ACC112 (cell line): ENCODE data around the gene RBSN.

ENCODE experiments used
- H2AFZ ChIP-seq: fragments of 200-600 bp; sonication (generic); one replicate; pipeline ENCODE4 v1.6.0; 2017; ENCODE audit warnings: antibody characterized with exemption, low read length; ENCODE audit not compliant: unreplicated experiment
- H3K27ac ChIP-seq: fragments of 200-600 bp; sonication (generic); 2 replicates; pipeline ENCODE4 v1.5.1; 2014; ENCODE audit warnings: low read depth, mild to moderate bottlenecking, antibody characterized with exemption, low read length, moderate library complexity
- H3K27me3 ChIP-seq: fragments of 200-600 bp; sonication (generic); 2 replicates; pipeline ENCODE4 v1.6.1; 2014; ENCODE audit warnings: mild to moderate bottlenecking, antibody characterized with exemption, low read length, moderate library complexity, mixed read lengths; ENCODE audit not compliant: insufficient read depth
- H3K36me3 ChIP-seq: fragments of 200-600 bp; sonication (generic); 2 replicates; pipeline ENCODE4 v1.6.1; 2016; ENCODE audit warnings: mild to moderate bottlenecking, antibody characterized with exemption, low read length, moderate library complexity, mixed read lengths; ENCODE audit not compliant: insufficient read depth
- H3K4me1 ChIP-seq: fragments of 200-600 bp; sonication (generic); one replicate; pipeline ENCODE4 v1.6.1; 2016; ENCODE audit warnings: low read length, mixed read lengths; ENCODE audit not compliant: insufficient read depth, unreplicated experiment, control insufficient read depth
- H3K4me3 ChIP-seq: fragments of 200-600 bp; sonication (generic); 2 replicates; pipeline ENCODE4 v1.5.1; 2014; ENCODE audit warnings: mild to moderate bottlenecking, low read depth, low read length
- H3K79me2 ChIP-seq: fragments of 200-600 bp; sonication (generic); one replicate; pipeline ENCODE4 v1.6.0; 2016; ENCODE audit warnings: low read length; ENCODE audit not compliant: control insufficient read depth, unreplicated experiment, insufficient read depth

Gene RBSN

GRCh38 chr3:15114466-15115358 lies 15.8 kb upstream of the RBSN start:
- no peaks in the 10 kb centered on the region for H3K79me2 ChIP-seq
- H3K27me3 ChIP-seq, result no peaks in the 10 kb centered on the region
- peaks cover 11% of the 10 kb centered on the region for H3K4me1 ChIP-seq
- H3K27ac ChIP-seq, result no peak overlapping the region
- no peak overlapping the region for H2AFZ ChIP-seq
- no peaks in the 10 kb centered on the region for H3K36me3 ChIP-seq
- H3K4me3 ChIP-seq, result no peak overlapping the region

DNA sequence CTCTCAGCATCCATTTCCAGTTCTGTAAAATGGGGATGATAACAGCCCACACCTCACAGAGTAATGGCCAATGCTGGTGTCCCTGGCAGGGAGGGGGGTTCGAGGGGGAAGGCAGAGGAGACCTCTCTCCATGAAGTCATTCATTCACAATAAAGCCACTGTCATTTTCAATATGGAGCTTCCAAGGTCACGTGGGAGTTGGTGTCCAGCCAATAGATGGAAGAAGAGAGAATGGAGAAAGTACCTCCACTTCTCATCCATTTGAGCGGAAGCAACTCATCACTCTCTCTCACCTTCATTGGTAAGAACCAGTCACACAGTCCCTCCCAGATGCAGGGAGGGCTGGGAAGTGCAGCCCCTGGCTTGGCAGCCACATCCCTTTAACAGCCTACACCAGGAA lies 14.9 kb upstream of the RBSN start:
- peaks cover 11% of the 10 kb centered on the region for H3K4me1 ChIP-seq
- H2AFZ ChIP-seq, result no peak overlapping the region
- H3K27me3 ChIP-seq, result no peaks in the 10 kb centered on the region
- H3K27ac ChIP-seq, result no peak overlapping the region
- no peaks in the 10 kb centered on the region for H3K79me2 ChIP-seq
- no peak overlapping the region for H3K4me3 ChIP-seq
- no peaks in the 10 kb centered on the region for H3K36me3 ChIP-seq

DNA sequence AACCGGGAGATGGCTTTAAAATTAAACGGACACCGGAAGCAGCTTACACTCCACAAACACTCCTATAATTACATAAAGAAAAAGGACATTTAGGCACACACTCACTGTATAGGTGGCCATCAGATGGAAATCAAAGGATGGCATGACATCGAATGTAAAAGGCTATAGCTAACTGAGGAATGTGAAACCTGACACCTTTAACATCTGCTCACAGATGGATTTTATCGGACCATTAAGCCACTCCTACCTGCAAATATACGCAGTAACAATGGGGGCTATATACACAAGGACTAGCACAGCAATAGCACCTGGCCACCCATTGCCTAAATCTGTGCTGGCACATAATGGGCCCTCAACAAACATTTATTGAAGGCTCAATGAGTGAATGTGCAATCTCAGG lies 14.5 kb upstream of the RBSN start:
- H3K27me3 ChIP-seq, result no peaks in the 10 kb centered on the region
- H3K27ac ChIP-seq, result no peak overlapping the region
- peaks cover 11% of the 10 kb centered on the region for H3K4me1 ChIP-seq
- H3K79me2 ChIP-seq, result no peaks in the 10 kb centered on the region
- H2AFZ ChIP-seq, result no peak overlapping the region
- H3K4me3 ChIP-seq, result no peak overlapping the region
- H3K36me3 ChIP-seq, result no peaks in the 10 kb centered on the region

DNA sequence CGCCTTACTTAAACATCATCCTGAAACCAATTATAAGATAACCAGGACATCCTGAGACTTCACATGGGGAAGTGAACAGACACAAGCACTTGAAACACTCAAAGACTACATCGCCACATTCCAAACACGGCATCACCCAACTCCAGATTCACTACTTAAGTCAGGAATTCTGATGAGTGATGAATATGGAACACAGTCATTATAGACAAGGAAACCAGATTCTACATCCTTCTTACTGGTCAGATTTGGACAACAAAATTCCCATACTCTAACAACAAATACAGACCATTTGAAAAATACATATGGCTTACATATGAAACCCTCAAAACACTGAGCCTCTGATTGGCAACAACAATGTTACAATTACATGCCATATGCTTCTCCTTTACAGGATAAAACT lies 13.1 kb upstream of the RBSN start:
- Histone ChIP-seq H3K4me3 (no peak overlapping the region), H3K4me1 (peaks cover 11% of the 10 kb centered on the region), H3K79me2 (no peaks in the 10 kb centered on the region), H3K27ac (no peak overlapping the region), H3K36me3 (no peaks in the 10 kb centered on the region), H3K27me3 (no peaks in the 10 kb centered on the region), H2AFZ (no peak overlapping the region)

DNA sequence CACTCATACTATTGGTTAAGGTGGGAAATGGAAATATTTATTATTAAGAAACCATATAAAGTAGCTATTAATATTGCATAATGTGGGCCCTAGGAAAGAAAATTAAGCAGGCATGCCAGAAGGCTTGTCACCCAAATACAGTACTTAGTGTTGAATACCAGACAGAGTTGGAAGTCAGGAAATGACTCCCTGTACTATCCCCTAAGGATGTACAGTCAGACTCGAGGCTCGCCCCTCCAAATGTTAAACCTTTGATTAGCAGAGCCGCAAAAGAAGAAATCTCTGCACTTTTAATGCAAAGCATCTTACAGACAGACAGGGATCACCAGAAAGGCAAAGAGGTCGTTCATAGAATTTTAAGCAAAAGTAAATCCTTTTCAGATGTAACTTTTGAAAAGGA lies 11.3 kb upstream of the RBSN start:
- Histone ChIP-seq H3K4me3 (no peak overlapping the region), H3K36me3 (no peaks in the 10 kb centered on the region), H3K4me1 (peaks cover 11% of the 10 kb centered on the region), H3K27me3 (no peaks in the 10 kb centered on the region), H3K79me2 (no peaks in the 10 kb centered on the region), H3K27ac (no peak overlapping the region), H2AFZ (no peak overlapping the region)

DNA sequence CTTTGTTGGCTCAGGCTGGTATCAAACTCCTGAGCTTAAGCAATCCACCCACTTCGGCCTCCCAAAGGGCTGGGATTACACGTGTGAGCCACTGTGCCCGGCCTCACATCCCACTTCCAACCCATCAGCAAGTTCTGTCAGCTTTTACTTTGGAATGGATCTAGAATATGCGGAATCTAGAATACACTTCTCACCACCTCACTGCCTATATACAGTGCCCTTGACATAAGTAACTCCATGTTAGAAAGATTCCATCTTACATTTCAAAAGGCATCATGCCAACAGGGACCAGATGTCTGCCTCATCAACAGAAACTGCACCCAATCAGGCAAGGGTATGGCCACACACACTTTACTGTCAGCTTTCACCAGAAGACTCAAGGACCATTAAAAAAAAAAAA lies 9.9 kb upstream of the RBSN start:
- Histone ChIP-seq H3K4me1 (peaks cover 11% of the 10 kb centered on the region), H3K36me3 (no peaks in the 10 kb centered on the region), H3K4me3 (no peak overlapping the region), H3K27ac (no peak overlapping the region), H2AFZ (no peak overlapping the region), H3K27me3 (no peaks in the 10 kb centered on the region), H3K79me2 (no peaks in the 10 kb centered on the region)

DNA sequence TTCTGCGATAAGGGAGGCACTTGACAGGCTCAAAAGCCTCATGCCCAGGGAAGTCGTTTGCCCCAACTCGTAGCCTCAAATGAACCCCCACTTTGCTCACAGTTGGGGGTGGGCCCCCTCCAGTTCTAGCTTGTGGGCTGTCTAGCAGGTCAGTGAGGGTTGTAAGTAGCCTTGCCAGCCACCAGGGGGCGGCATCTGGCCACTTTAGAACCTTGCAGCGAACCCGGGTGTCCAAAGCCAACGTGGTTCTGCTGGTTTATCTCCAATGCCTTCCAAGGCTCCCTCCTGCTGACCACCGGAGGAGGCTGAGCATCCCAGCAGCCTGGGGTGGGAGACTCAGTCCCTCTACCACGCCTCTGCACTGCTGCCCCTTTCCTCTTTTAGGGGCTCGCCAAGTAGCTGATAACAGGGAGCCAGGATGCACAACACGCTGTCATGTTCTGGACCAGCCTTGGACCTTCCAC lies 9.2 kb upstream of the RBSN start:
- Histone ChIP-seq H3K27ac (no peak overlapping the region), H3K27me3 (no peaks in the 10 kb centered on the region), H2AFZ (no peak overlapping the region), H3K36me3 (no peaks in the 10 kb centered on the region), H3K4me1 (peaks cover 11% of the 10 kb centered on the region), H3K4me3 (no peak overlapping the region), H3K79me2 (no peaks in the 10 kb centered on the region)

GRCh38 chr3:15107075-15107947 lies 8.4 kb upstream of the RBSN start:
- H3K4me3 ChIP-seq, result no peak overlapping the region
- no peaks in the 10 kb centered on the region for H3K36me3 ChIP-seq
- peaks cover 11% of the 10 kb centered on the region for H3K4me1 ChIP-seq
- H3K27me3 ChIP-seq, result no peaks in the 10 kb centered on the region
- H3K27ac ChIP-seq, result no peak overlapping the region
- H3K79me2 ChIP-seq, result no peaks in the 10 kb centered on the region
- no peak overlapping the region for H2AFZ ChIP-seq

- no peak overlapping the region for H2AFZ ChIP-seq
- H3K27me3 ChIP-seq, result no peaks in the 10 kb centered on the region
- H3K79me2 ChIP-seq, result peaks cover 10% of the 10 kb centered on the region
- H3K4me1 ChIP-seq, result peaks cover 11% of the 10 kb centered on the region
- no peak overlapping the region for H3K4me3 ChIP-seq
- H3K27ac ChIP-seq, result no peak overlapping the region
- H3K36me3 ChIP-seq, result no peaks in the 10 kb centered on the region
Measured at GRCh38 chr3:15102836-15103235, 3.9 kb upstream of the RBSN start.

DNA sequence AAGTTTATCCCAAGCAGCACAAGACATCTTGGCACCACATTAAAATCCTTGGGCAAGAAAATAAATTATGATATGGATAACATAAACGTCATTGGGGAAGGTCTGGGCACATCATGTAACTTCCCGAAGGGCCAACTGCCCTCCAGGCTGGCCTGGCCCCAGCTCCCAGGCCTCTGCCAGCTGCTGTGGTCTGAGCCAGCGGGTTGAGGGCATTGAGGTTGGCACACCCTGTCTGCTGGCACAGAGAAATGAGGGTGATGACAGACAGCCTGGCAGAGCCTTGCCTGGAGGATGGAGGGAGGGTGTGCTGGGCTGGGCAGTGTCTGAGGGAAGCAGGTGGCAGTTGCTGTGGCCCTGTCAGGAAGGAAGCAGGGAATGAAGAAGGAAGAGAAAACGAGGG lies 3.3 kb upstream of the RBSN start:
- H3K27ac ChIP-seq, result no peak overlapping the region

More for the DNA sequence above, 3.3 kb upstream of the RBSN start:
- Histone ChIP-seq H3K27me3 (no peaks in the 10 kb centered on the region), H3K79me2 (peaks cover 15% of the 10 kb centered on the region), H2AFZ (no peak overlapping the region), H3K4me3 (no peak overlapping the region), H3K4me1 (peaks cover 15% of the 10 kb centered on the region), H3K36me3 (no peaks in the 10 kb centered on the region)
